ENCODE data around the gene KRT40. TPM values are rescaled to one million over a fixed set of nuclear protein-coding genes. Genes with fewer than 3 reads are reported as not detected.

Gene KRT40
- total and polyA plus RNA-seq, 9 of the 15 experiments (the other 6 are each of a cell fraction or from before 2014, with no cell fraction given) = not detected

DNA sequence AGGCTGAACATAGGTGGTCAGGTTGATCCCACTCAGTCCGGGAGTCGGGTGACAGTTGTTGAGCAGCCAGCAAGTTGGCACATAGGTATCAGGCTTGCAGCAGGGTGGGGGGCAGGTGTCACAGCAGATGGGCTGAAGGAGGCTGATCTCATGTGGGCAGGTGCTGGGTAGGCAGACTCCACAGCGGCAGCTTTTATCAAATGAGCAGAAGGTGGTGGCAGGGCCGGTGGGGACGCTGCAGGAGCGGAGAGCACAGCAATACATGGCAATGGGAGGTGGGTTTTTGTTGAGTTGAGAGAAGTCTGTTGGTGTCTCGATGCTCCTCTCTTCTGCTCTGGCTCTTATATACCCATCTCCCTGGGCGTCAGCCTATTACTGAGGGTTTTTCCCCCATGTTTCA is 24.7 kb upstream of the KRT40 start, which contains the start of gene KRTAP3-1:
Gene KRTAP3-1 (minus strand): TSS at position 318 of the 400 bp plus-strand sequence. CDS start 54 bp downstream, at position 264.
- Histone ChIP-seq H3K4me3 (no peak within 1 kb of the TSS), H3K4me2 (ENCODE audit: insufficient read depth, low read length) (no peak within 1 kb of the TSS), H3K9me1 (ENCODE audit: control insufficient read depth, insufficient read depth, low read length) (no peaks in the 10 kb centered on the region), H3K4me1 (replicated peaks in 1 of 2; ENCODE audit: control insufficient read depth in 2 of 2, insufficient read depth in 2 of 2, low read length in 2 of 2) (no peaks in the 10 kb centered on the region; a peak in 1 of 5 replicates), H3K27me3 (ENCODE audit: control insufficient read depth in 2 of 2, insufficient read depth in 2 of 2, low read length in 2 of 2) (peaks cover 0 to 9% of the 10 kb centered on the region in 2 experiments; a peak in 3 of 5 replicates), H3K36me3 (ENCODE audit: control insufficient read depth, insufficient read depth, low read length) (no peaks in the 10 kb centered on the region), H2AFZ (ENCODE audit: low read depth, low read length) (no peak within 1 kb of the TSS), H3K27ac (ENCODE audit: extremely low read depth, low read depth, low read length) (no peak within 1 kb of the TSS), H3K79me2 (ENCODE audit: control insufficient read depth, insufficient read depth, low read length) (no peaks in the 10 kb centered on the region), H3K9ac (ENCODE audit: insufficient read depth in 1 of 2, low read depth in 2 of 2, low read length in 2 of 2) (no peak within 1 kb of the TSS), H4K20me1 (replicated peaks; ENCODE audit: control insufficient read depth, insufficient read depth, low read length) (no peaks in the 10 kb centered on the region), H3K9me3 (replicated peaks; ENCODE audit: control insufficient read depth, insufficient read depth, low read depth, low read length) (no peaks in the 10 kb centered on the region)
- BruUV-seq (replicated peaks) = no TSS peak
- ATAC-seq (no peak), DNase-seq (ENCODE audit: extremely low read depth in 1 of 4, low spot score in 3 of 4) (no peak), FAIRE-seq (no peak)
- intact Hi-C loops (cut with micrococcal nuclease) = no loop called here
- POLR2A ChIA-PET = no interaction called here
- in situ Hi-C loops (cut with MboI) = no loop called here
- 2% methylated on average over 8 of the region's 8 CpGs for WGBS (ENCODE audit: insufficient coverage, low coverage, missing lambda C conversion rate)
- no peak for TF ChIP-seq MTA2 (IDR thresholded peaks at IDR 0.05; ENCODE audit: low read depth)
- TF ChIP-seq, protein P1, sequence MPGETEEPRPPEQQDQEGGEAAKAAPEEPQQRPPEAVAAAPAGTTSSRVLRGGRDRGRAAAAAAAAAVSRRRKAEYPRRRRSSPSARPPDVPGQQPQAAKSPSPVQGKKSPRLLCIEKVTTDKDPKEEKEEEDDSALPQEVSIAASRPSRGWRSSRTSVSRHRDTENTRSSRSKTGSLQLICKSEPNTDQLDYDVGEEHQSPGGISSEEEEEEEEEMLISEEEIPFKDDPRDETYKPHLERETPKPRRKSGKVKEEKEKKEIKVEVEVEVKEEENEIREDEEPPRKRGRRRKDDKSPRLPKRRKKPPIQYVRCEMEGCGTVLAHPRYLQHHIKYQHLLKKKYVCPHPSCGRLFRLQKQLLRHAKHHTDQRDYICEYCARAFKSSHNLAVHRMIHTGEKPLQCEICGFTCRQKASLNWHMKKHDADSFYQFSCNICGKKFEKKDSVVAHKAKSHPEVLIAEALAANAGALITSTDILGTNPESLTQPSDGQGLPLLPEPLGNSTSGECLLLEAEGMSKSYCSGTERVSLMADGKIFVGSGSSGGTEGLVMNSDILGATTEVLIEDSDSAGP (CRISPR knock-in tag; IDR thresholded peaks at IDR 0.05) = no peak
- CTCF ChIA-PET (ENCODE audit: low intra/inter-chr PET ratio) = no interaction called here

DNA sequence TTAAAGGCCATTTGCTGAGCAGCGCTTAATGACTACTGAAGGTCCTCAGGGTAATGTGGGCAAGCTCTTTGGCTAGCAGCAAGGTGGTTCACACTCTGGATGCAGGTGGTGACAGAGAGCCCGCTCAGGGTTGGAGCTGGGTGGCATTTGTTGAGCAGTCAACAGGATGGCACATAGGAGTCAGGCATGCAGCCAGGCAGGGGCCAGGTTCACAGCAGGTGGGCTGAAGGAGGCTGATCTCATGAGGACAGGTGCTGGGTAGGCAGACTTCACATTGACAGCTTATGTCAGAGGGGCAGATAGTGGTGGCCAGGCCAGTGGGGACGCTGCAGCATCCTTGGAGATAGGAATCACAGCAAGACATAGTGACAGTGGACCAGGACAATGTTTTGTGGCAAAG is 20.3 kb upstream of the KRT40 start:
- intact Hi-C loops (cut with micrococcal nuclease) (no loop called here), in situ Hi-C loops (cut with MboI) (no loop called here)
- Histone ChIP-seq H2AFZ (ENCODE audit: low read depth, low read length) (no peak overlapping the region), H3K4me1 (replicated peaks in 1 of 2; ENCODE audit: control insufficient read depth in 2 of 2, insufficient read depth in 2 of 2, low read length in 2 of 2) (no peaks in the 10 kb centered on the region; a peak in 1 of 5 replicates), H3K9me1 (ENCODE audit: control insufficient read depth, insufficient read depth, low read length) (no peaks in the 10 kb centered on the region), H3K4me2 (ENCODE audit: insufficient read depth, low read length) (no peak overlapping the region), H4K20me1 (replicated peaks; ENCODE audit: control insufficient read depth, insufficient read depth, low read length) (no peaks in the 10 kb centered on the region), H3K9ac (ENCODE audit: insufficient read depth in 1 of 2, low read depth in 2 of 2, low read length in 2 of 2) (no peak overlapping the region; a peak in 1 of 4 replicates), H3K9me3 (replicated peaks; ENCODE audit: control insufficient read depth, insufficient read depth, low read depth, low read length) (no peaks in the 10 kb centered on the region), H3K79me2 (ENCODE audit: control insufficient read depth, insufficient read depth, low read length) (no peaks in the 10 kb centered on the region), H3K27me3 (ENCODE audit: control insufficient read depth in 2 of 2, insufficient read depth in 2 of 2, low read length in 2 of 2) (peaks cover 0 to 13% of the 10 kb centered on the region in 2 experiments; a peak in 3 of 5 replicates), H3K4me3 (no peak overlapping the region), H3K36me3 (ENCODE audit: control insufficient read depth, insufficient read depth, low read length) (no peaks in the 10 kb centered on the region), H3K27ac (ENCODE audit: extremely low read depth, low read depth, low read length) (no peak overlapping the region)
- POLR2A ChIA-PET = no interaction called here
- DNase-seq (ENCODE audit: extremely low read depth in 1 of 4, low spot score in 3 of 4) = no peak
- CTCF ChIA-PET (ENCODE audit: low intra/inter-chr PET ratio) = no interaction called here
- no TSS peak for BruUV-seq (replicated peaks)
- no peak for FAIRE-seq
- ATAC-seq = no peak
- WGBS (ENCODE audit: insufficient coverage, low coverage, missing lambda C conversion rate) = 0% methylated on average over 3 of the region's 3 CpGs
- TF ChIP-seq FOXO4 (CRISPR knock-in tag; IDR thresholded peaks at IDR 0.05) (no peak), ZNF707 (CRISPR knock-in tag; conservative IDR thresholded peaks at IDR 0.05) (no peak), EP300 (IDR thresholded peaks at IDR 0.05; ENCODE audit: low read length) (no peak), NCOA4 (IDR thresholded peaks at IDR 0.05; ENCODE audit: partially characterized antibody) (no peak), FOXA3 (CRISPR knock-in tag; conservative IDR thresholded peaks at IDR 0.05 in 1 of 2, IDR thresholded peaks at IDR 0.05 in 1 of 2) (no peak)
- TF ChIP-seq, protein P2, sequence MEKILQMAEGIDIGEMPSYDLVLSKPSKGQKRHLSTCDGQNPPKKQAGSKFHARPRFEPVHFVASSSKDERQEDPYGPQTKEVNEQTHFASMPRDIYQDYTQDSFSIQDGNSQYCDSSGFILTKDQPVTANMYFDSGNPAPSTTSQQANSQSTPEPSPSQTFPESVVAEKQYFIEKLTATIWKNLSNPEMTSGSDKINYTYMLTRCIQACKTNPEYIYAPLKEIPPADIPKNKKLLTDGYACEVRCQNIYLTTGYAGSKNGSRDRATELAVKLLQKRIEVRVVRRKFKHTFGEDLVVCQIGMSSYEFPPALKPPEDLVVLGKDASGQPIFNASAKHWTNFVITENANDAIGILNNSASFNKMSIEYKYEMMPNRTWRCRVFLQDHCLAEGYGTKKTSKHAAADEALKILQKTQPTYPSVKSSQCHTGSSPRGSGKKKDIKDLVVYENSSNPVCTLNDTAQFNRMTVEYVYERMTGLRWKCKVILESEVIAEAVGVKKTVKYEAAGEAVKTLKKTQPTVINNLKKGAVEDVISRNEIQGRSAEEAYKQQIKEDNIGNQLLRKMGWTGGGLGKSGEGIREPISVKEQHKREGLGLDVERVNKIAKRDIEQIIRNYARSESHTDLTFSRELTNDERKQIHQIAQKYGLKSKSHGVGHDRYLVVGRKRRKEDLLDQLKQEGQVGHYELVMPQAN (IDR thresholded peaks at IDR 0.05; ENCODE audit: borderline replicate concordance) = no peak
- TF ChIP-seq, protein P3, sequence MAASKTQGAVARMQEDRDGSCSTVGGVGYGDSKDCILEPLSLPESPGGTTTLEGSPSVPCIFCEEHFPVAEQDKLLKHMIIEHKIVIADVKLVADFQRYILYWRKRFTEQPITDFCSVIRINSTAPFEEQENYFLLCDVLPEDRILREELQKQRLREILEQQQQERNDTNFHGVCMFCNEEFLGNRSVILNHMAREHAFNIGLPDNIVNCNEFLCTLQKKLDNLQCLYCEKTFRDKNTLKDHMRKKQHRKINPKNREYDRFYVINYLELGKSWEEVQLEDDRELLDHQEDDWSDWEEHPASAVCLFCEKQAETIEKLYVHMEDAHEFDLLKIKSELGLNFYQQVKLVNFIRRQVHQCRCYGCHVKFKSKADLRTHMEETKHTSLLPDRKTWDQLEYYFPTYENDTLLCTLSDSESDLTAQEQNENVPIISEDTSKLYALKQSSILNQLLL (CRISPR knock-in tag; IDR thresholded peaks at IDR 0.05; ENCODE audit: borderline replicate concordance) = no peak

Measured in K562 (cell line).